Activated CD8-positive, alpha-beta T cell treated with anti-CD3 and anti-CD28 coated beads for 36 hours (primary cell): ENCODE data around the gene CAPSL. TPM values are rescaled to one million over a fixed set of nuclear protein-coding genes. Genes with fewer than 3 reads are reported as not detected.

Experiments used
- ATAC-seq: fragments of 200-7000 bp; cut with Tn5 transposase; one replicate; pipeline ENCODE4 v1.10.0; 2021; ENCODE audit warnings: mild to moderate bottlenecking, moderate library complexity
- CTCF ChIA-PET: fragments of 350-600 bp; sonication (Branson Sonifier 250); formaldehyde crosslinking; loops from one replicate; lab custom pipeline; 2021; ENCODE audit warnings: antibody characterized with exemption; lab: Charles Lee
- POLR2A ChIA-PET: fragments of 350-600 bp; sonication (Branson Sonifier 250); formaldehyde crosslinking; loops from one replicate; lab custom pipeline; 2021; ENCODE audit warnings: antibody characterized with exemption; lab: Charles Lee
- DNase-seq: peaks from one replicate; pipeline ENCODE4 v3.0.0-alpha.2; 2020
- H3K27ac Mint-ChIP-seq: one replicate; pipeline ENCODE4 v1.8.0; 2021; ENCODE audit warnings: mild to moderate bottlenecking, mixed read lengths
- H3K27me3 Mint-ChIP-seq: one replicate; pipeline ENCODE4 v1.8.0; 2021; ENCODE audit warnings: mixed read lengths
- H3K36me3 Mint-ChIP-seq: one replicate; pipeline ENCODE4 v1.8.0; 2021; ENCODE audit warnings: low read depth, mixed read lengths
- H3K4me1 Mint-ChIP-seq: one replicate; pipeline ENCODE4 v1.8.0; 2021; ENCODE audit warnings: low read depth, mixed read lengths
- H3K4me3 Mint-ChIP-seq: one replicate; pipeline ENCODE4 v1.8.0; 2021; ENCODE audit warnings: mild to moderate bottlenecking, moderate library complexity, mixed read lengths
- H3K9me3 Mint-ChIP-seq: one replicate; pipeline ENCODE4 v1.8.0; 2021; ENCODE audit warnings: mixed read lengths
- CTCF ChIP-seq: fragments of 200-600 bp; IDR thresholded peaks from one replicate; pipeline ENCODE4 v1.8.0; 2022; ENCODE audit warnings: antibody characterized with exemption, mild to moderate bottlenecking
- intact Hi-C: fragments of 100-400 bp; cut with micrococcal nuclease; formaldehyde crosslinking; loops from one replicate; pipeline ENCODE4 v1.10.0; 2022
- total RNA-seq, 2 experiments: library from RNA; stranded (reverse); gene quantifications; one replicate each; pipeline ENCODE4 v1.2.3, GENCODE V29; 2021

Gene CAPSL
- total RNA-seq, 2 experiments from 2014 or later, result 0.43 to 0.56 TPM

DNA sequence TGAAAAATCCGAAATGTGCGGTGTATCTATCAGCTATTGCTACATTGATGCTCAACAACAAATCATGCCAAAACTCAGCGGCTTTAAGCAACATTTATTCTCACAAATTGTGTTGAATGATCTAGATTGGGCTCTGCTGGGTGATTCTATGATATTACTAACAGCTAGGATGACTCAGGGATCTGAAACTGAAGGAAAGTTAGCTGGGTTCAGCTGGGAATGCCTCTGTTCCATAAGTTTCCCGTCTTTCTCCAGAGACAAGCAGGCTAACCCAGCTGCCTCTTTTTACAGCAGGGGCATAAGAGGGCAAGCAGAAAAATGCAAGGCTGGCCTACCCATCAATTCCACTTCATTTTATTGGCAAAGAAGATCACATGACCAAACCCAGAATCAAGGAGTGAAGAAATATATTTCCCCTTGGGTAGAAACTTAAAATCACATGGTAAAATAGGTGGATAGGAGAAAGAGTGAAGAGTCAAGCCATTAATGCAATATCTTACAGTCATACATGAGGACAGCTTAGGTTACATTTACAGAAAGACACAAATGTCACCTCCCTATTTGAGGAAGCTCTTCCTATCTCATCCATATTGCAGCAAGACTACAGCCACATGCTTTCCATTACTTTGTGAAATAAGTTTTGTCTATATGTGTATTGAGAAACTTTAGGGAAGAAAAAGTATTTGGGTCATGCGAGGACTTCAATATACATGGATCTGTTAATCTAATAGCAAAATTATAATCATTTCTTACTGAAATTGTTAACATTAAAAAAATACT is 50.9 kb downstream of the CAPSL start:
- Mint-ChIP-seq H3K27ac (no peak overlapping the region), H3K4me3 (no peak overlapping the region), H3K4me1 (peaks cover 21% of the 10 kb centered on the region), H3K27me3 (no peaks in the 10 kb centered on the region), H3K36me3 (peaks cover 11% of the 10 kb centered on the region), H3K9me3 (peaks cover 9% of the 10 kb centered on the region)
- POLR2A ChIA-PET, result interaction anchor here (0.7 kb wide), 1 partner anchor 29 kb away, joined by 3 read pairs; no protein-coding TSS in a partner anchor
- TF ChIP-seq CTCF, result no peak
- intact Hi-C loops, result no loop called here
- ATAC-seq (no peak), DNase-seq (no peak)
- CTCF ChIA-PET, result interaction anchor here (1.0 kb wide), 1 partner anchor 11 kb away, joined by 4 read pairs; no protein-coding TSS in a partner anchor

GRCh38 chr5:35886381-35886780 is 52.0 kb downstream of the CAPSL start:
- Mint-ChIP-seq H3K9me3 (peaks cover 5% of the 10 kb centered on the region), H3K4me3 (no peak overlapping the region), H3K36me3 (peaks cover 13% of the 10 kb centered on the region), H3K4me1 (peaks cover 29% of the 10 kb centered on the region), H3K27ac (no peak overlapping the region), H3K27me3 (no peaks in the 10 kb centered on the region)
- no peak for ATAC-seq
- DNase-seq, result no peak
- CTCF ChIA-PET, result no interaction called here
- POLR2A ChIA-PET, result interaction anchor here (0.7 kb wide), 1 partner anchor 28 kb away, joined by 3 read pairs; no protein-coding TSS in a partner anchor
- intact Hi-C loops, result no loop called here
- no peak for TF ChIP-seq CTCF

- no peak for TF ChIP-seq CTCF
- H3K36me3 Mint-ChIP-seq, result peaks cover 20% of the 10 kb centered on the region
- intact Hi-C loops, result no loop called here
- CTCF ChIA-PET, result interaction anchor here (1.0 to 1.4 kb wide), 4 partner anchors 9 to 41 kb away, joined by 3 to 5 read pairs (median 4); no protein-coding TSS in a partner anchor
- no peak overlapping the region for H3K27ac Mint-ChIP-seq
- POLR2A ChIA-PET, result interaction anchor here (0.9 to 1.2 kb wide), 4 partner anchors 10 to 31 kb away, joined by 3 read pairs; no protein-coding TSS in a partner anchor
- no peaks in the 10 kb centered on the region for H3K27me3 Mint-ChIP-seq
- ATAC-seq (no peak), DNase-seq (no peak)
- peaks cover 41% of the 10 kb centered on the region for H3K4me1 Mint-ChIP-seq
- H3K9me3 Mint-ChIP-seq, result peaks cover 5% of the 10 kb centered on the region
- no peak overlapping the region for H3K4me3 Mint-ChIP-seq
Measured at GRCh38 chr5:35884773-35885172, 53.6 kb downstream of the CAPSL start.

- Mint-ChIP-seq H3K4me3 (peak overlapping the region; percentile 9), H3K9me3 (peaks cover 5% of the 10 kb centered on the region), H3K4me1 (peaks cover 46% of the 10 kb centered on the region), H3K27ac (peak overlapping the region; percentile 90), H3K27me3 (no peaks in the 10 kb centered on the region), H3K36me3 (peaks cover 23% of the 10 kb centered on the region)
- TF ChIP-seq CTCF, result no peak
- no peak for DNase-seq
- ChIA-PET POLR2A (interaction anchor here (1.0 to 5.6 kb wide), 4 partner anchors 15 to 30 kb away, joined by 3 to 34 read pairs (median 4); no protein-coding TSS in a partner anchor), CTCF (interaction anchor here (1.2 to 1.4 kb wide), 3 partner anchors 11 to 42 kb away, joined by 3 to 5 read pairs (median 3); no protein-coding TSS in a partner anchor)
- ATAC-seq, result peak; percentile 81
- intact Hi-C loops, result no loop called here
Measured at GRCh38 chr5:35884191-35884769, 54.1 kb downstream of the CAPSL start.
